ENCODE measurements around the gene PNMT. TPM values are rescaled to one million over a fixed set of nuclear protein-coding genes. Genes with fewer than 3 reads are reported as not detected.

Gene PNMT
- total and polyA plus RNA-seq, 2 of the 13 experiments (the other 11 are each of a cell fraction or from before 2014, with no cell fraction given), result 0.25 TPM; not detected in 1

DNA sequence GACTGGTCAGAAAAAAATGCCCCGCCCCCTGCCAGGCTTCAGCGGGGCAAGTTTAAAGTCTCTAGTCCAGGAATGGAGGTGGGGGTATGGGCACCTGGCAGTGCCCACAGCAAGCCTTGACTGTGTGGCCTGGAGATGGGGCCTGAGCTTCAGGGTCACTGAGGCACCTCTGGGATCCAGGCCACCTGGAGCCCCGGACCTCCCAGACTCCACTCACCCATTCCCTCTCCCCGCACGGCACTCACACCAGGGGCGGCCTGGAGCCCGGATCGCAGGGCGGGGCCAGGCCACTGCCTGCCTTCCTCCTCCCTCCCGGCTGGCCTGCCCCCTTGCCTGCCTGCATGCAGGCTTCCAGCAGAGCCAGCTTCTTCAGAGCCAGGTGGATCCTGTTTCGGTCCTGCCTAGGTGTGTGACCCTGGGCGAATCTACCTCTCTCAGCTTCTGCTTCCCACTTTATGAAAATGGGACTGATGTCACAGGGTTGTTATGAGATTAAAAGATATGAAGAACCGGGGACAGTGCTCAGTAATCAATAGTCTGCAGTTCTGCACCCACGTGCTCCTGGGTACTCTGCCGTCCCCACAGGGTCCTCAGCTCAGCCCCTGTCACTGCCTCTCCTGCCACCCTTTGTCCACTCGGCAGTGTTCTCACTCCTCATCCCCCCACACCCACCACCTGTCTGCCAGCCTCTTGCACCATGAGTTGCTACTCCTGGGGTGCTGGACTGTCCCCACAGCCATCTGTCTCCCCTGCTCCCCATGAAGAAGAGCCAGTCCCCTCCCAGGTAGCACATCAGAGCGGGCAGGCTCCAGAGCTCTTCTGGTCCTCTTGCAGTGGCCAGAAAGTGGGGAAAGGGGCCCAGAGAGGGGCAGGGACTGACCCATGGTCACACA is 4.3 kb upstream of the PNMT start (continued):
- TF ChIP-seq SRF (IDR thresholded peaks at IDR 0.05; ENCODE audit: low read depth, low read length) (no peak), SMARCE1 (IDR thresholded peaks at IDR 0.05; ENCODE audit: borderline replicate concordance) (no peak), ZNF572 (CRISPR knock-in tag; IDR thresholded peaks at IDR 0.05) (0 out of 2 replicates have a peak, but pooled peaks have one; percentile 77), ZNF160 (CRISPR knock-in tag; IDR thresholded peaks at IDR 0.05) (0 out of 2 replicates have a peak, but pooled peaks have one; percentile 22), ZNF33A (CRISPR knock-in tag; IDR thresholded peaks at IDR 0.05; ENCODE audit: borderline replicate concordance) (no peak), CCAR2 (optimal IDR thresholded peaks at IDR 0.05; ENCODE audit: low read depth, low read length) (no peak), ZNF510 (CRISPR knock-in tag; IDR thresholded peaks at IDR 0.05; ENCODE audit: low read depth) (no peak), ATF7 (IDR thresholded peaks at IDR 0.05) (no peak), ATF7 (CRISPR knock-in tag; IDR thresholded peaks at IDR 0.05) (peak; percentile 45; the same call in 1 of the 2 replicates), ZNF839 (CRISPR knock-in tag; IDR thresholded peaks at IDR 0.05; ENCODE audit: borderline replicate concordance) (no peak), THAP11 (CRISPR knock-in tag; IDR thresholded peaks at IDR 0.05) (0 out of 2 replicates have a peak, but pooled peaks have one; percentile 12), ZNF253 (CRISPR knock-in tag; IDR thresholded peaks at IDR 0.05; ENCODE audit: borderline replicate concordance) (no peak), HNRNPLL (IDR thresholded peaks at IDR 0.05; ENCODE audit: low read depth, low read length, poor library complexity, severe bottlenecking) (peak; percentile 38), KDM4B (CRISPR knock-in tag; IDR thresholded peaks at IDR 0.05) (no peak), ZNF878 (CRISPR knock-in tag; IDR thresholded peaks at IDR 0.05) (no peak)
- TF ChIP-seq, protein P1, sequence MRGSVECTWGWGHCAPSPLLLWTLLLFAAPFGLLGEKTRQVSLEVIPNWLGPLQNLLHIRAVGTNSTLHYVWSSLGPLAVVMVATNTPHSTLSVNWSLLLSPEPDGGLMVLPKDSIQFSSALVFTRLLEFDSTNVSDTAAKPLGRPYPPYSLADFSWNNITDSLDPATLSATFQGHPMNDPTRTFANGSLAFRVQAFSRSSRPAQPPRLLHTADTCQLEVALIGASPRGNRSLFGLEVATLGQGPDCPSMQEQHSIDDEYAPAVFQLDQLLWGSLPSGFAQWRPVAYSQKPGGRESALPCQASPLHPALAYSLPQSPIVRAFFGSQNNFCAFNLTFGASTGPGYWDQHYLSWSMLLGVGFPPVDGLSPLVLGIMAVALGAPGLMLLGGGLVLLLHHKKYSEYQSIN (CRISPR knock-in tag; IDR thresholded peaks at IDR 0.05; ENCODE audit: borderline replicate concordance), result no peak
- TF ChIP-seq, protein P2, sequence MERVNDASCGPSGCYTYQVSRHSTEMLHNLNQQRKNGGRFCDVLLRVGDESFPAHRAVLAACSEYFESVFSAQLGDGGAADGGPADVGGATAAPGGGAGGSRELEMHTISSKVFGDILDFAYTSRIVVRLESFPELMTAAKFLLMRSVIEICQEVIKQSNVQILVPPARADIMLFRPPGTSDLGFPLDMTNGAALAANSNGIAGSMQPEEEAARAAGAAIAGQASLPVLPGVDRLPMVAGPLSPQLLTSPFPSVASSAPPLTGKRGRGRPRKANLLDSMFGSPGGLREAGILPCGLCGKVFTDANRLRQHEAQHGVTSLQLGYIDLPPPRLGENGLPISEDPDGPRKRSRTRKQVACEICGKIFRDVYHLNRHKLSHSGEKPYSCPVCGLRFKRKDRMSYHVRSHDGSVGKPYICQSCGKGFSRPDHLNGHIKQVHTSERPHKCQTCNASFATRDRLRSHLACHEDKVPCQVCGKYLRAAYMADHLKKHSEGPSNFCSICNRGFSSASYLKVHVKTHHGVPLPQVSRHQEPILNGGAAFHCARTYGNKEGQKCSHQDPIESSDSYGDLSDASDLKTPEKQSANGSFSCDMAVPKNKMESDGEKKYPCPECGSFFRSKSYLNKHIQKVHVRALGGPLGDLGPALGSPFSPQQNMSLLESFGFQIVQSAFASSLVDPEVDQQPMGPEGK (CRISPR knock-in tag; IDR thresholded peaks at IDR 0.05), result peak; percentile 82
- TF ChIP-seq, protein P3, sequence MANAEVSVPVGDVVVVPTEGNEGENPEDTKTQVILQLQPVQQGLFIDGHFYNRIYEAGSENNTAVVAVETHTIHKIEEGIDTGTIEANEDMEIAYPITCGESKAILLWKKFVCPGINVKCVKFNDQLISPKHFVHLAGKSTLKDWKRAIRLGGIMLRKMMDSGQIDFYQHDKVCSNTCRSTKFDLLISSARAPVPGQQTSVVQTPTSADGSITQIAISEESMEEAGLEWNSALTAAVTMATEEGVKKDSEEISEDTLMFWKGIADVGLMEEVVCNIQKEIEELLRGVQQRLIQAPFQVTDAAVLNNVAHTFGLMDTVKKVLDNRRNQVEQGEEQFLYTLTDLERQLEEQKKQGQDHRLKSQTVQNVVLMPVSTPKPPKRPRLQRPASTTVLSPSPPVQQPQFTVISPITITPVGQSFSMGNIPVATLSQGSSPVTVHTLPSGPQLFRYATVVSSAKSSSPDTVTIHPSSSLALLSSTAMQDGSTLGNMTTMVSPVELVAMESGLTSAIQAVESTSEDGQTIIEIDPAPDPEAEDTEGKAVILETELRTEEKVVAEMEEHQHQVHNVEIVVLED (CRISPR knock-in tag; IDR thresholded peaks at IDR 0.05; ENCODE audit: borderline replicate concordance), result no peak
- TF ChIP-seq, protein P4, sequence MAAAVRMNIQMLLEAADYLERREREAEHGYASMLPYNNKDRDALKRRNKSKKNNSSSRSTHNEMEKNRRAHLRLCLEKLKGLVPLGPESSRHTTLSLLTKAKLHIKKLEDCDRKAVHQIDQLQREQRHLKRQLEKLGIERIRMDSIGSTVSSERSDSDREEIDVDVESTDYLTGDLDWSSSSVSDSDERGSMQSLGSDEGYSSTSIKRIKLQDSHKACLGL (CRISPR knock-in tag; IDR thresholded peaks at IDR 0.05), result no peak
- TF ChIP-seq, protein P5, sequence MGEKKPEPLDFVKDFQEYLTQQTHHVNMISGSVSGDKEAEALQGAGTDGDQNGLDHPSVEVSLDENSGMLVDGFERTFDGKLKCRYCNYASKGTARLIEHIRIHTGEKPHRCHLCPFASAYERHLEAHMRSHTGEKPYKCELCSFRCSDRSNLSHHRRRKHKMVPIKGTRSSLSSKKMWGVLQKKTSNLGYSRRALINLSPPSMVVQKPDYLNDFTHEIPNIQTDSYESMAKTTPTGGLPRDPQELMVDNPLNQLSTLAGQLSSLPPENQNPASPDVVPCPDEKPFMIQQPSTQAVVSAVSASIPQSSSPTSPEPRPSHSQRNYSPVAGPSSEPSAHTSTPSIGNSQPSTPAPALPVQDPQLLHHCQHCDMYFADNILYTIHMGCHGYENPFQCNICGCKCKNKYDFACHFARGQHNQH (CRISPR knock-in tag; IDR thresholded peaks at IDR 0.05), result no peak
- TF ChIP-seq, protein P6, sequence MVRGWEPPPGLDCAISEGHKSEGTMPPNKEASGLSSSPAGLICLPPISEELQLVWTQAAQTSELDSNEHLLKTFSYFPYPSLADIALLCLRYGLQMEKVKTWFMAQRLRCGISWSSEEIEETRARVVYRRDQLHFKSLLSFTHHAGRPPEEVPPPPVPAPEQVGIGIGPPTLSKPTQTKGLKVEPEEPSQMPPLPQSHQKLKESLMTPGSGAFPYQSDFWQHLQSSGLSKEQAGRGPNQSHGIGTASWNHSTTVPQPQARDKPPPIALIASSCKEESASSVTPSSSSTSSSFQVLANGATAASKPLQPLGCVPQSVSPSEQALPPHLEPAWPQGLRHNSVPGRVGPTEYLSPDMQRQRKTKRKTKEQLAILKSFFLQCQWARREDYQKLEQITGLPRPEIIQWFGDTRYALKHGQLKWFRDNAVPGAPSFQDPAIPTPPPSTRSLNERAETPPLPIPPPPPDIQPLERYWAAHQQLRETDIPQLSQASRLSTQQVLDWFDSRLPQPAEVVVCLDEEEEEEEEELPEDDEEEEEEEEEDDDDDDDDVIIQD (CRISPR knock-in tag; IDR thresholded peaks at IDR 0.05; ENCODE audit: low read depth), result no peak
